HEK293T (cell line): ENCODE results near the gene CHSY3.

Experiments used
- BHLHE40 ChIP-seq: fragments of 450-650 bp; IDR thresholded peaks from 2 replicates; pipeline ENCODE4 v1.6.1; 2016; ENCODE audit warnings: mild to moderate bottlenecking, moderate library complexity, borderline replicate concordance
- SP1 ChIP-seq: fragments of 450-650 bp; IDR thresholded peaks from 2 replicates; pipeline ENCODE4 v1.6.1; 2017

DNA sequence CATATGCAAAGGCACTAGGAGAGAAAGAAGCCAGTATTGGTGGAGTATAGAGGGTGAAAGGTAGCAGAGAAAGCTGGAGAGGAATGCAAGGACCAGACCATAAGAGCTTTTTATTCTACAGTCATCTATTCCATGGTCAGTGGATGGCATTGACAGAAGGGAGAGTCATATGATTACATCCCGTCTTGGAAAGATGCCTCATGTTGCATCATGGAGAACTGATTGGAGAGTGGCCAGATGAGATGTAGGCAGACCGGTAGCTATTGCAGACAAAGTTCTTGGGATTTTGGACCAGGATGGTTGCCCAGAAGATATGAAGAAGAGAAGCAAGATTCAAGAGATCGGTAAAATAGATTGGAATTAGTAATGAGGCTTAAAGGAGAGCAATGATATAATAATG, 260.7 kb downstream of the CHSY3 start:
- TF ChIP-seq SP1 (no peak), BHLHE40 (no peak)
